ENCODE results near the gene ATP6AP1.
A peak's percentile ranks its signal among the peaks of the same experiment; 100 is the strongest.

ATP6AP1 gene

GRCh38 chrX:154472685-154473632 lies 44.5 kb downstream of the ATP6AP1 start:
- DNase-seq = no peak

GRCh38 chrX:154473683-154474082 lies 45.2 kb downstream of the ATP6AP1 start:
- no peak for DNase-seq

GRCh38 chrX:154476821-154477220 lies 48.3 kb downstream of the ATP6AP1 start:
- no peak for DNase-seq

- no peak for DNase-seq
These were observed 49.5 kb downstream of the ATP6AP1 start for GRCh38 chrX:154477891-154478477.

- peak; percentile 84 for DNase-seq
These were observed 50.5 kb downstream of the ATP6AP1 start, which contains the start of gene LAGE3 for GRCh38 chrX:154478728-154479622. TSS of gene LAGE3 (minus strand) at chrX:154479281. CDS start at chrX:154478915, 366 bp downstream.

- DNase-seq = no peak
These were observed 52.7 kb downstream of the ATP6AP1 start for GRCh38 chrX:154481195-154481594.

- DNase-seq = no peak
These were observed 53.6 kb downstream of the ATP6AP1 start for GRCh38 chrX:154481911-154482601.

GRCh38 chrX:154482786-154483185 lies 54.3 kb downstream of the ATP6AP1 start:
- DNase-seq = no peak

GRCh38 chrX:154483325-154483724 lies 54.8 kb downstream of the ATP6AP1 start:
- DNase-seq = no peak

- no peak for DNase-seq
These were observed 56.0 kb downstream of the ATP6AP1 start for GRCh38 chrX:154484255-154485149.

GRCh38 chrX:154485150-154486051 lies 56.9 kb downstream of the ATP6AP1 start:
- DNase-seq = no peak

GRCh38 chrX:154486052-154486395 lies 57.5 kb downstream of the ATP6AP1 start:
- DNase-seq = no peak
